CD4-positive, alpha-beta T cell treated with Interleukin-17A for 1 hour (primary cell): ENCODE measurements around the gene PPM1N.

Source experiments
- DNase-seq: peaks from one replicate; pipeline ENCODE4 v3.0.0-alpha.2; 2020

The PPM1N gene

DNA sequence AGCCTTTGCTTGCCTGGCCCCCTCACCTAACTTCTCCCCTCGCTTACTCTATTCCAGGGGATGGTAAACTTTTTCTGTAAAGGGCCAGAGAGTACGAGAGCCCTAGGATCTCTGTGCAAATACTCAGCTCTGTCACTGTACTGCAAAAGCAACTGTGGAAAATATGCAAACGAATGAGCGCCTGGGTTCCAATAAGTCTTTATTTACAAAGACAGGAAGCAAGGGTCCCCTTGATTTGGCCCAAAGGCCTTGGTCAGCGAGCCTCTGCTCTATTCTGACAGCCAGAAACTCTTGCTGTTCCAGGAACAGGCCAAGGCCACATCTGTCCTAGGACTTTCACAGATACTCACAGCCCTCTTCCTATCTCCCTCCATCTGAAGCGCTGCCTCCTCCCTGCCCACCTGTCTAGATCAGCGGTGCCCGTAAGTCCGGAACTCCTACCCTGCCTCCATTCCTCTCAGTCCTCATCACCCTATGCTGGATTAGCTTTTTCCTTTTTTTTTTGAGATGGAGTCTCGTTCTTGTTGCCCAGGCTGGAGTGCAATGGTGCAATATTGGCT, 49.0 kb downstream of the PPM1N start:
- DNase-seq, result no peak

DNA sequence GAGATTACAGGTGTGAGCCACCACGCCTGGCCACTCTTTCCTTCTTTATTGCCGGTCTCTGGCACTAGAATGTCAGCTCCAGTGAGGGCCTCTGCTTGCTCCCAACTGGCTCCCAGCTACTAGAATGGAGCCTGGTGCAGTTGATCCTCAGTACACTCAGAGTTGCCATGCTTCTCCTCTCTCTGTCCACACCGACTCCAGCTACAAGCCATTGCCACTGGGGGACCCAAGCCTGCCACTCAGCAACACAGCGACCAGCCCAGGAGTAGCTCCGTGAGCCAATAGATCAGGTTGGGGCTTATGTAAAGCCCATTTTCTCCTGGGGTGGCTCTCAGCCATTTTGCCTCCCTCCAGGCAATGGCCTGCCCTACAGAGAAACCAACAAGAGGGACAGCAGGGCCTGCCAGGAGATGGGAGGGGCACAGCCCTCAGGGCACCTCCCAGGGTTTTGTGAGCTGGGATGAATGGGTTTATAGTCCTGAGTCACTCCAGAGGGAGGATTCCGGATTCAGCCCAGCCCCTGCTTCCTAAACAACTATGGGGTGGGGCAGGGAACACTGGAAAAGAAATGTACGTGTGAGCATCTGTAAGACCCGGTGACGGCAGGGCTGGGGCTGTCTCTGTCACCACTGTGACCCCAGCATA, 49.8 kb downstream of the PPM1N start:
- no peak for DNase-seq
